ENCODE results near the gene BRPF3.

Gene BRPF3

DNA sequence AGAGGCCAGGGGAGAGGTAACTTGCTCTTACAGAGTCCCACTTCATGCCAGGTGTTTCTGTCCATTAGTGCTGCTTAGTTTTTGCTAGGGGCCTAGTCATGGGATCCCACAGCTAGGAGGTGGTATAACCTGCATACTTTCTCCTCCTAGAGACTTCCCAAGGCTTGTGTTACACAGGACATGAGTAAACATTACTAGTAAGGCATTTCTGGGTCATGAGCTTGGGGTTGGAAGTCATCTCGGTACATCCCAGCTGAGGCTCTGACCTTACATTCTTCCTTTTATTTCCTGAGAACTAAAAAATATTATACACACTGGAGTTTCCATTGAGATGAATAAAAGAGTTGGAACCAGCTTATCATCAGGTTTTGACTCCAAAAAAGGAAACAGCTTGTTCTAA, 52.4 kb downstream of the BRPF3 start:
- no peaks in the 10 kb centered on the region for H3K27me3 ChIP-seq (ENCODE audit: insufficient read depth, low read length)
- no peak for TF ChIP-seq EZH2 (IDR thresholded peaks at IDR 0.05; ENCODE audit: borderline replicate concordance, low read length)
- no peak overlapping the region for H3K4me3 ChIP-seq (ENCODE audit: low read depth, low read length, poor library complexity, severe bottlenecking)
- no peaks in the 10 kb centered on the region for H3K36me3 ChIP-seq (ENCODE audit: insufficient read depth, low read length)
- H3K4me2 ChIP-seq (ENCODE audit: low read length): no peak overlapping the region
- no peaks in the 10 kb centered on the region for H3K79me2 ChIP-seq (ENCODE audit: insufficient read depth, low read length)
- no peak overlapping the region for H3K27ac ChIP-seq (ENCODE audit: low read depth, low read length, poor library complexity, severe bottlenecking)
- no peaks in the 10 kb centered on the region for H4K20me1 ChIP-seq (ENCODE audit: insufficient read depth, low read length)
- no peaks in the 10 kb centered on the region for H3K9me3 ChIP-seq (ENCODE audit: low read length)
- no peaks in the 10 kb centered on the region for H3F3A ChIP-seq (ENCODE audit: insufficient read depth, low read length)
- H2AFZ ChIP-seq (ENCODE audit: low read length): no peak overlapping the region
- no peaks in the 10 kb centered on the region for H3K9me2 ChIP-seq (ENCODE audit: low read depth, low read length)
- H3K4me1 ChIP-seq (ENCODE audit: insufficient read depth, low read length, severe bottlenecking): peaks cover 4% of the 10 kb centered on the region
- no peak overlapping the region for H3K9ac ChIP-seq (ENCODE audit: low read length)

- no peak overlapping the region for H3K27ac ChIP-seq (ENCODE audit: low read depth, low read length, poor library complexity, severe bottlenecking)
- H3K9ac ChIP-seq (ENCODE audit: low read length): no peak overlapping the region
- no peaks in the 10 kb centered on the region for H3K9me2 ChIP-seq (ENCODE audit: low read depth, low read length)
- no peak overlapping the region for H3K4me2 ChIP-seq (ENCODE audit: low read length)
- no peaks in the 10 kb centered on the region for H3K36me3 ChIP-seq (ENCODE audit: insufficient read depth, low read length)
- no peaks in the 10 kb centered on the region for H3K9me3 ChIP-seq (ENCODE audit: low read length)
- TF ChIP-seq, protein P1, sequence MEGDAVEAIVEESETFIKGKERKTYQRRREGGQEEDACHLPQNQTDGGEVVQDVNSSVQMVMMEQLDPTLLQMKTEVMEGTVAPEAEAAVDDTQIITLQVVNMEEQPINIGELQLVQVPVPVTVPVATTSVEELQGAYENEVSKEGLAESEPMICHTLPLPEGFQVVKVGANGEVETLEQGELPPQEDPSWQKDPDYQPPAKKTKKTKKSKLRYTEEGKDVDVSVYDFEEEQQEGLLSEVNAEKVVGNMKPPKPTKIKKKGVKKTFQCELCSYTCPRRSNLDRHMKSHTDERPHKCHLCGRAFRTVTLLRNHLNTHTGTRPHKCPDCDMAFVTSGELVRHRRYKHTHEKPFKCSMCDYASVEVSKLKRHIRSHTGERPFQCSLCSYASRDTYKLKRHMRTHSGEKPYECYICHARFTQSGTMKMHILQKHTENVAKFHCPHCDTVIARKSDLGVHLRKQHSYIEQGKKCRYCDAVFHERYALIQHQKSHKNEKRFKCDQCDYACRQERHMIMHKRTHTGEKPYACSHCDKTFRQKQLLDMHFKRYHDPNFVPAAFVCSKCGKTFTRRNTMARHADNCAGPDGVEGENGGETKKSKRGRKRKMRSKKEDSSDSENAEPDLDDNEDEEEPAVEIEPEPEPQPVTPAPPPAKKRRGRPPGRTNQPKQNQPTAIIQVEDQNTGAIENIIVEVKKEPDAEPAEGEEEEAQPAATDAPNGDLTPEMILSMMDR (IDR thresholded peaks at IDR 0.05; ENCODE audit: low read length): no peak
- no peak for TF ChIP-seq EZH2 (IDR thresholded peaks at IDR 0.05; ENCODE audit: borderline replicate concordance, low read length)
- peaks cover 4% of the 10 kb centered on the region for H3K4me1 ChIP-seq (ENCODE audit: insufficient read depth, low read length, severe bottlenecking)
- no peaks in the 10 kb centered on the region for H3K27me3 ChIP-seq (ENCODE audit: insufficient read depth, low read length)
- H3F3A ChIP-seq (ENCODE audit: insufficient read depth, low read length): no peaks in the 10 kb centered on the region
- no peak overlapping the region for H3K4me3 ChIP-seq (ENCODE audit: low read depth, low read length, poor library complexity, severe bottlenecking)
- H4K20me1 ChIP-seq (ENCODE audit: insufficient read depth, low read length): no peaks in the 10 kb centered on the region
- H3K79me2 ChIP-seq (ENCODE audit: insufficient read depth, low read length): no peaks in the 10 kb centered on the region
- H2AFZ ChIP-seq (ENCODE audit: low read length): no peak overlapping the region
These were observed 53.0 kb downstream of the BRPF3 start for GRCh38 chr6:36249536-36249935.

- Histone ChIP-seq H3K9me2 (ENCODE audit: low read depth, low read length) (no peaks in the 10 kb centered on the region), H3K79me2 (ENCODE audit: insufficient read depth, low read length) (no peaks in the 10 kb centered on the region), H2AFZ (ENCODE audit: low read length) (no peak overlapping the region)
These were observed 55.5 kb downstream of the BRPF3 start for GRCh38 chr6:36252005-36252404.

More at GRCh38 chr6:36252005-36252404, 55.5 kb downstream of the BRPF3 start:
- TF ChIP-seq, protein P1 (IDR thresholded peaks at IDR 0.05; ENCODE audit: low read length): no peak
- TF ChIP-seq EZH2 (IDR thresholded peaks at IDR 0.05; ENCODE audit: borderline replicate concordance, low read length): no peak
- Histone ChIP-seq H3F3A (ENCODE audit: insufficient read depth, low read length) (no peaks in the 10 kb centered on the region), H3K36me3 (ENCODE audit: insufficient read depth, low read length) (no peaks in the 10 kb centered on the region), H3K9ac (ENCODE audit: low read length) (no peak overlapping the region), H4K20me1 (ENCODE audit: insufficient read depth, low read length) (no peaks in the 10 kb centered on the region), H3K27me3 (ENCODE audit: insufficient read depth, low read length) (no peaks in the 10 kb centered on the region), H3K4me1 (ENCODE audit: insufficient read depth, low read length, severe bottlenecking) (peaks cover 9% of the 10 kb centered on the region), H3K4me3 (ENCODE audit: low read depth, low read length, poor library complexity, severe bottlenecking) (no peak overlapping the region), H3K27ac (ENCODE audit: low read depth, low read length, poor library complexity, severe bottlenecking) (no peak overlapping the region), H3K9me3 (ENCODE audit: low read length) (no peaks in the 10 kb centered on the region), H3K4me2 (ENCODE audit: low read length) (no peak overlapping the region)
